D721Med (cell line): Measurements from ENCODE around the gene PAPOLG.

Experiments used
- DNase-seq: peaks from one replicate; pipeline ENCODE4 v3.0.0; 2011; ENCODE audit warnings: low spot score; ENCODE audit not compliant: insufficient read length
- FAIRE-seq: peaks from 2 replicates; lab custom pipeline; 2011; peaks lifted over from hg19 to GRCh38; lab: Jason Lieb, UNC
- CTCF ChIP-seq: IDR thresholded peaks from 2 replicates; pipeline ENCODE4 v1.5.1; 2012; ENCODE audit warnings: mild to moderate bottlenecking, control low read depth; ENCODE audit not compliant: insufficient read depth; ENCODE audit errors: missing control alignments

The PAPOLG gene

DNA sequence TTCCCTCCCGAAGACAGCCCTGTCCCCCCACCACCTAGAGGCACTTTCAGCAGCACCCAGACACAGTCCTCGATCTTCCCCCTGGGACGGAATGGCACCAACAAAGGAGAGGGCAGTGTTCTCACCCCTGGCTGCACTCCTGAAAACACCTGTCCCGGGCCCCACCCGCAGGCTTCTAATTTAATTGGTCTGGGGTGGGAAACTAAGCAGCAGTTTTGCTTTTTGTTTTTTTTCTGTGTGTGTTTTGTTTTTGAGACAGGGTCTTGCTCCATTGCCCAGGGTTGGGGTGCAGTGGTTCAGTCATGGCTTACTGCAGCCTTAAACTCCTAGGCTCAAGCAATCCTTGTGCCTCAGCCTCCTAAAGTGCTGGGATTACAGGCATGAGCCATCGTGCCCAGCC lies 86.9 kb downstream of the PAPOLG start:
- FAIRE-seq: no peak
- DNase-seq: no peak
- TF ChIP-seq CTCF: no peak

- TF ChIP-seq CTCF: no peak
- FAIRE-seq (no peak), DNase-seq (no peak)
Measured at GRCh38 chr2:60844105-60844504, 88.0 kb downstream of the PAPOLG start.

GRCh38 chr2:60847854-60848253 lies 91.8 kb downstream of the PAPOLG start:
- DNase-seq: no peak
- TF ChIP-seq CTCF: no peak
- no peak for FAIRE-seq
